ENCODE data around the gene TMEM245.

Gene TMEM245

DNA sequence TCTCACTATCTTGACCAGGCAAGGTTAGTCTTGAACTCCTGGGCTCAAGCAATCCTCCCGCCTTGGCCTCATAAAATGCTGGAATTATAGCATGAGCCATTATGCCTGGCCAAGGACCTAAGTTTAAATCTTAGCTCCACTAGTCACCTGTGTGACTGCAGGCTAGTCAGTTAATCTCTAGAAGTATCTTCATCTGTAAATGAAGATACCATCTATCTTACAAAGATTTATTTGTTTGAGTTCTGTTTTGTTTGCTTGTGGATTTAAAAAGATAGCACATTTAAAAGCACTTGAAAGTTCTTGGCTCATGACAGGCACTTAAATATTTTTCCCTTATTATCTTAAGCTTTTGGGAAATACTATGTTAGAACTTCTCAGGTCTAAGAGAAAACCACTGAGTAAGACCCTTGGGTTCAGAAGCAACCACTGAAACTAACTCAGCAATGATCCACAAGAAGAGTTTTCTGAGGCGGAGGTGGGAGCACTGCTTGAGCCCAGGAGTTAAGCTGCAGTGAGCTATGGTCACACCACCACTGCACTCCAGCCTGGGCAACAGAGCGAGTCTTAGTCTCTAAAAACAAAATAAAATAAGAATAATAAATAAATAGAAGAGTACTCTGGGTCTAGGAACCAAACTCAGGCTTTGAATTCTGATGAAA, 19.1 kb downstream of the TMEM245 start:
- DNase-seq = no peak

DNA sequence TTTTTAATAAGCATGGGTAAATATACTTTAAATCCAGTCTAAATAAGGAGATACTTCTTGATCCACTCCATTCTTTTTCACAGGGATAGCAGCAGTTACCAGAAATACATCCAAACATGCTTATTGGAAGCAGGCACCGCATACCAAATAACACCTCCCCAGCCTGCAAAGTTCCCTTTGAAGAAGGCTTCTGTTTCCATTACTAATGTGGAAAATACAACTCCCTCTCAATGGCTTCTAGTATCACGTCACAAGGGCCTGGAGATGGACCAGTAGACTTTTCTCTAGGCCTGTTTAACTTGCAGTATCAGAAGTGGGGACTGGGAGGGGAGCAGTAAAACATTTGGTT, 20.8 kb downstream of the TMEM245 start:
- no peak for DNase-seq

DNA sequence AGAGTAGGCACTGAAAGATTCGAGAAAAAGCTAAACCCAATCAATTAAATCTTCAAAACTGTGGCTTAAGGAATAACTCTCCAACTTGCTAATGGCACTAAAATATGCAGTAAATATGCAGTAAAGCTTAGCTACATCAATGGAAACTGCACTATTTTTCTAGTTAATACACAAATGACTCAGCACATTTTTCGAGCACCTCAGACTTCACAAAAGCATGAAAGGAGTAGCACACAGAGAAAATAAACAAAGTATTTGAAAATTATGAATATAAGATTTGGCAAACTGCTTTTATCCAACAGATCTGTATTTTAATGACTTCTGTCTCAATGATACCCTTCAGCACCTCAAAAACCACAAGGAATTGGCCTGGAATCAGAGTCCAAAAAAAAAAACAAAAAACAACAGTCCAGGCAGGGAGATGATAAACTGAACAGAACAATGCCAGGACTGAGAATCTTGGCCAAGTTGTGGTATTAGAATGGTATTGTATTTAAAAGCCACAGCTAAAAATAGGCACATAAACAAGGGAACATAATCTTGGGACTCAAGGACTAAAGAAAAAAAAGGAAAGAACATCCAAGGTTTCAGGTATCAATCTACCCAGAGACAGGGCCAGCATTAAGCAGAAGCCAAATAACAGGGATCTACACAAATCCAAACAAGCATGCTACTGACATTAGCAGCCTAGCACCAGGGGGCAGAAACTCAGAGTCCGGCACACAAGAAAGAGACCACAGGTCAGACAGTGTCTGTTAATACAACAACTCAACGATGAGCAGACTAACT, 21.4 kb downstream of the TMEM245 start:
- DNase-seq = no peak

GRCh38 chr9:109097146-109097545, 22.6 kb downstream of the TMEM245 start:
- DNase-seq = no peak

DNA sequence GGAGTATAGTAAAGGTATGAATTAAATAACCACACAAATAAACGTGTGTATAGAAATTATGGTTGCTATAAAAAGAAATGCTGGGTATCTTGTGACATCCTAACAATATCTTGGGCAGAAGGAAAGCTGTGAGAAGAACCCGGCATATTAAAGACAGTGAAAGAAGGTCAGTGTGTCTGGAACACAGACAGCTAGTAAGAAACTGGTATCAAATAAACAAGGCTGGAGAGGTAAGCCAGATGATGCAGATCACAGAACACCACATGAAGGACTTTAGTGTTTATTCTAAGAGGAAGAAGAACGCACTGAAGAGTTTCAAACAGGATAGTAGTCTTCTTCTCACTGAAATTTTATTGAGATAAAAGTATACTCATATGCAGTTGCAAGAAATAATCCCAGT, 24.4 kb downstream of the TMEM245 start:
- no peak for DNase-seq

DNA sequence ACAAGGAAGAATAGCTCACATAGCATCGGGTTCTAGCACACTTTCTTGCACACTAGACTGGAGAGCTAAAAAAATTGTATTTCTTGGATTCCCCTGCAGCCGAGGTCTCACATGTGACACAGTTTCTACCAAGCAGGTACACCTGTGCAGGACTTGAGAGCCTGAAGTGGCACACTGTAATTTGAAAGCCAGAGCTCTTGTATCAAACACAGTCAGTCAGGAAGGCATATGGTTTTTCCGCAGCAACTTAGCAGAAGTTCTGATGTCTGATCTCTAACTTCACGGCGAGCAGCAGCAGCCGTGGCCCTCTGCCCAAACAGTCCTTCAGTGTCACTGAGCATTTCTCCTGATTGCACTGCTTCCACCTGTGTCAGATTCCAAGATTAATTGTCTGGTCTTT, 25.5 kb downstream of the TMEM245 start:
- no peak for DNase-seq

GRCh38 chr9:109092587-109092986, 27.2 kb downstream of the TMEM245 start:
- no peak for DNase-seq

GRCh38 chr9:109092051-109092580, 27.6 kb downstream of the TMEM245 start:
- no peak for DNase-seq

GRCh38 chr9:109088221-109088620, 31.5 kb downstream of the TMEM245 start:
- no peak for DNase-seq

- DNase-seq = no peak
These were observed 32.0 kb downstream of the TMEM245 start for GRCh38 chr9:109087795-109088194.

GRCh38 chr9:109086221-109086620, 33.5 kb downstream of the TMEM245 start:
- no peak for DNase-seq

DNA sequence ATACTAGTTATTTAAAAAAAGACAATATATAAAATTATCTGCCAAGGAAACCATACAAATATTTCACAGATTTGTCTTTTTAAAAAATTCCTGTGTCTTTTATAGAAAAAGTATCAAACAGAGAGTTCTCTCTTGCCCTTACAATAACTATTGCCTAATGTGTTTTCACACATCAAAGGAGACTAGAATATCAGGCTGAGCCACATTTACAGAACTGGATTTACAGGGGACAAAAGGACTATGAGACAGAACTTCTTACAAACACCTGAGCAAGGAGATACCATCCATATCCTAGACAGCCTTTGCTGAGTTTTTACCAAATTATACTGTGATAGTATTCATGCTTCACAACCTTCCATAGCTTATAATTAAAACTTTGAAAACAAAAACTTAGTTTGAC, 34.2 kb downstream of the TMEM245 start:
- DNase-seq = no peak

- no peak for DNase-seq
These were observed 35.8 kb downstream of the TMEM245 start for GRCh38 chr9:109083813-109084405.

DNA sequence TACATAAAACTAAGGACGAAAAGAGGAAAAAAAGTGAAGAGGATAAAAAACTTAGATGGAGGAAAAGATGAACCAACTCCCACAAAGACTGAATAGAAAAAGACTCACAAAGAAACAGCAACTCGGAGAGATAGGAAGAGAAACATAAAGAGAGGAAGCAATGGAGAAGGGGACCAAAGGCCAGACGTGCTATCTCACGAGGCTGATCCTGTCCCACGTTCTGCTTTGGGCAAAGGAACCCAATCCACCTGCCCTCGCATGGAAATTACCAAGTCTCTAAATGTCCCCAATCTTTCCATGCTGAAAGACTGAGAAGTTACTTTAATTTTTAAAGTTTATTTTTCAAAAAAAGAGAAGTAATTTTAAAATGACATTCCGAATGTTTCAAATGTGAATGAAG, 36.6 kb downstream of the TMEM245 start:
- no peak for DNase-seq

- no peak for DNase-seq
These were observed 37.6 kb downstream of the TMEM245 start for GRCh38 chr9:109082091-109082620.

DNA sequence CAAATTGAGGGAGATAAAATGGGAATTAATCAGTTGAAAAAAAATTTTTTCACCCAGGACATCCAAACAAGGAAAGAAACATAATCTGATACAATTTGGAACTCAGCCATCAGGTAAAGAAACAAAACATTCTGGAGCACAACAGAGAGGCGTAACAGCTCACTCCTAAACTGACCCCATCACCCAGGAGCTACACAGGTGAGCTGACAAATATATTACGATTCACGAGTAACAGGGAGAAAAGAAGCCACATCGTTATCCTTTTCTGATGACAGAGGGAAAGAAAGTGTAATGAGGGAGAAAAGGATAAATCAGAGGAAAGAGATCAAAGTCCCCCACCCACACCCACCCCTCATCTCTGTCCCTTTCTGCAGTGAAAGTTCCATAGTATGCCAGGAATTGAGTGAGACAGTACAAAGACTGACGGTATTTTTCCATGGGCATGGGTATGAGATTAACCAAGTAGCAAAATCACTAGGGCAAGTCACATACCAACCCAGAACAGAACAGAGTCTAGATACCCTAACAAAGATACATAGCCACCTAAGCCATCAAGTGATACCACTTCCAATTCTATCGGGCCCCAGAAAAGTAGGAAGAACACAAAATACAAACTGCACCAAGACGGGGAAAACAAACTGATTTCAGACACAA, 45.4 kb downstream of the TMEM245 start:
- no peak for DNase-seq

DNA sequence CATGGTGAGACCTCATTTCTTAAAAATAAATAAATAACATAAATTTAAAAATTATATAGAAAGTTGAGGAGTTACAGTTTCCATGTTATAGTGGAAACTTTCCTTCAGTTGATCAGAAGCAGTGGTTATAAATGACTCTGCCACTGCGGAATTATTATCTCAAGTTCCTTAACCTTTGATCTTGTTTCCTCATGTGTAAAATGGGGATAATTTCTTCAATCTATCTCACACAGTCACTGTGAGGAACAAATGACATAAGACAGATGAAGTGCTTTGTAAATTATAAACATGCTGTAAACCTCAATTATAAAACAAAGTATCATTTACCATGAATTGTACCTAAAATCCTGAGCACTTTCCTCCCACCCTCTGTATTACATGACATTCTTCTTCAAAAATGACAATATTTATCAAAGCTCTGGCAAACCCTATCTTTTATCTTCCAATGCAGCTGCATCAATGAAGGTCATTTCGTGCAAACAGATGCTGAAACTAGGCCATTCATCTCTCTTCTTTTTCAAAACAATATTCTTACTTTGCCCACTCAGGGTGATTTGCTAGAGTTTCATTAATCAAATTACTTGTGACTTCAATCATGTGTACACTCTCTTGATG, 46.8 kb downstream of the TMEM245 start:
- DNase-seq = no peak

- no peak for DNase-seq
These were observed 47.5 kb downstream of the TMEM245 start for GRCh38 chr9:109072133-109072692.

DNA sequence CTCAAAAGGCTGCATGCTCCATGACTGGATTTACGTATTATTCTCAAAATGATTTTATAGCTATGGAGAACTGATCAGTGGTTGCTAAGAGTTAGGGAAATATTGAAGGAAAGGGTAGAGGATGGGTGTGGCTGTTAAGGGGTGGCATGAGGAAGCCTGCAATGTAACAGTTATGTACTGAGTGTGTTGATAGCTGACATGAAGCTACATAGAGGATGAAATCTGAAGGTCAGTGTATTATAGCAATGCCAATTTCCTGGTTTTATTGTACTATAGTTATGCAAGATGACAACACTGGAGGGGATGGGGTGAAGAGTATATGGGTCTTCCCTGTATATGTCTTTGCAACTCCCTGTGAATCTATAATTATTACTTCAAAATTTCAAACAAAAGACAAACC, 51.0 kb downstream of the TMEM245 start:
- DNase-seq = no peak

- no peak for DNase-seq
These were observed 54.6 kb downstream of the TMEM245 start for GRCh38 chr9:109064963-109065702.

DNA sequence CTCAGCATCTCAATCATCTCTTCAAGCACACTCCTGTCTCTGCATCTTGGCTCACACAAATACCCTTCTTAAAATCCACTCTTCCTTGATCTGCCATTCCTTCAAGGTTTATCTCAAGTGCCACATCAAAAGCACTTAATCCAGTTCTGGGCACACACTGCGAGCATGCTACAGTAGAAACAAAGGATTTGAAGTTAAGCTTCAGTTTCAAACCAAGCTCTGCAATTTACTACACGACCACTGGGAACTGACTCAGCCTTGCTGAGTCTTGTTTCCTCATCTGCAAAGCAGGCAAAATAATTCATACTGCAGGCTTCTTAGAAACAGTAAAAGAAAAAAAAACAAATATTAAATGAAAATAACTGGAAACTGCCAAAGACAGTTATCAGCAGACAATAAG, 56.0 kb downstream of the TMEM245 start:
- no peak for DNase-seq

DNA sequence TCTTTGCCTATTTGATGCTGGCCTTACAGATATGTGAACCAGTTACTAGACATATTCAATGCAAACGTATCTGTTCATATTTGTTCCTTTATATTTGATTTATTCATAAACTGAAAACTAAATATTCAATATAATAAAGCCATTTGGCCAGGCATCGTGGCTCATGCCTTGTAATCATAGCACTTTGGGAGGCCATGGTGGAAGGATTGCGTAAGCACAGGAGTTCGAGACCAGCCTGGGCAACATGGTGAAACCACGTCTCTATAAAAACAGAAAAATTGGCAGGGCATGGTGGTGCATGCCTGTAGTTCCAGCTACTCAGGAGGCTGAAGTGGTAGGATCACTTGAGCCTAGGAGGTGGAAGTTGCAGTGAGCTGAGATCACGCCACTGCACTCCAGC, 57.2 kb downstream of the TMEM245 start:
- DNase-seq = no peak
